Islet precursor cell (in vitro differentiated cells): ENCODE measurements around the gene NIPAL4.
A peak's percentile ranks its signal among the peaks of the same experiment; 100 is the strongest.
"Not testable (repeated sequence)": the region's sequence is repeated elsewhere in the genome, so short reads cannot be mapped to it uniquely, and the experiment has no call there.

ENCODE experiments used
- DNase-seq: peaks from one replicate; pipeline ENCODE4 v3.0.0-alpha.2; 2018

NIPAL4 gene

GRCh38 chr5:157459715-157460599 is at the start of gene NIPAL4:
Gene NIPAL4, plus strand, starts transcription at chr5:157460213. Its CDS starts 108 bp downstream, at chr5:157460321.
- peak; percentile 66 for DNase-seq

GRCh38 chr5:157415838-157416237 is 44.2 kb upstream of the NIPAL4 start:
- DNase-seq = no peak

- DNase-seq = not testable (repeated sequence)
Observed at GRCh38 chr5:157419521-157419920, 40.5 kb upstream of the NIPAL4 start.

- not testable (repeated sequence) for DNase-seq
Observed at GRCh38 chr5:157429920-157430319, 30.1 kb upstream of the NIPAL4 start.

- no peak for DNase-seq
Observed at GRCh38 chr5:157431544-157432200, 28.3 kb upstream of the NIPAL4 start.

- DNase-seq = no peak
Observed at GRCh38 chr5:157434096-157434495, 25.9 kb upstream of the NIPAL4 start.

GRCh38 chr5:157443041-157443549 is 16.9 kb upstream of the NIPAL4 start:
- peak; percentile 30 for DNase-seq

- no peak for DNase-seq
Observed at GRCh38 chr5:157444224-157444623, 15.8 kb upstream of the NIPAL4 start.

- DNase-seq = no peak
Observed at GRCh38 chr5:157445745-157446411, 14.1 kb upstream of the NIPAL4 start.

GRCh38 chr5:157446412-157446935 is 13.5 kb upstream of the NIPAL4 start:
- DNase-seq = peak; percentile 29

GRCh38 chr5:157447201-157447637 is 12.8 kb upstream of the NIPAL4 start:
- peak; percentile 82 for DNase-seq

GRCh38 chr5:157449011-157449723 is 10.8 kb upstream of the NIPAL4 start:
- peak; percentile 83 for DNase-seq

GRCh38 chr5:157450024-157450423 is 10.0 kb upstream of the NIPAL4 start:
- DNase-seq = no peak

GRCh38 chr5:157451806-157452205 is 8.2 kb upstream of the NIPAL4 start:
- DNase-seq = peak; percentile 70

- peak; percentile 53 for DNase-seq
Observed at GRCh38 chr5:157454273-157454672, 5.7 kb upstream of the NIPAL4 start.

- DNase-seq = peak; percentile 42
Observed at GRCh38 chr5:157455057-157455456, 5.0 kb upstream of the NIPAL4 start.

GRCh38 chr5:157456301-157456700 is 3.7 kb upstream of the NIPAL4 start:
- DNase-seq = peak; percentile 57

- DNase-seq = peak; percentile 14
Observed at GRCh38 chr5:157457391-157457790, 2.6 kb upstream of the NIPAL4 start.

- DNase-seq = peak; percentile 56
Observed at GRCh38 chr5:157458835-157459234, 1.2 kb upstream of the NIPAL4 start.

GRCh38 chr5:157460921-157461792 is 1.1 kb downstream of the NIPAL4 start:
- peak; percentile 46 for DNase-seq

- peak; percentile 74 for DNase-seq
Observed at GRCh38 chr5:157463081-157463480, 3.1 kb downstream of the NIPAL4 start.
